AG04450 (cell line): ENCODE data around the gene TMEM53. TPM values are rescaled to one million over a fixed set of nuclear protein-coding genes. Genes with fewer than 3 reads are reported as not detected.
A peak's percentile ranks its signal among the peaks of the same experiment; 100 is the strongest.

Source experiments
- CTCF ChIA-PET: fragments of 300-600, 350-600 bp; formaldehyde crosslinking; extraction: SDS; loops from one replicate; lab custom pipeline; 2022; ENCODE audit warnings: antibody characterized with exemption, inconsistent platforms; lab: Charles Lee
- POLR2A ChIA-PET: fragments of 350-600 bp; formaldehyde crosslinking; extraction: SDS; loops from one replicate; lab custom pipeline; 2021; ENCODE audit warnings: antibody characterized with exemption, inconsistent platforms; lab: Yijun Ruan, JAX
- DNase-seq: peaks from one replicate; pipeline ENCODE4 v3.0.0-alpha.2; 2011; ENCODE audit warnings: low read depth, low spot score
- H3K27ac ChIP-seq: one replicate; pipeline ENCODE4 v1.5.1; 2012; ENCODE audit warnings: low read depth, low read length, control low read depth
- H3K27me3 ChIP-seq: one replicate; pipeline ENCODE4 v1.6.0; 2012; ENCODE audit warnings: low read length; ENCODE audit not compliant: control insufficient read depth, insufficient read depth
- H3K4me3 ChIP-seq: 2 replicates; pipeline ENCODE4 v1.5.1; 2011; ENCODE audit warnings: mild to moderate bottlenecking, low read depth, low read length, control low read depth
- H3K9me3 ChIP-seq: 2 replicates; pipeline ENCODE4 v1.5.1; 2012; ENCODE audit warnings: low read length; ENCODE audit not compliant: control insufficient read depth, insufficient read depth
- polyA plus RNA-seq: library from polyadenylated mRNA; depleted of rRNA; stranded (reverse); fragments of >200 nt; gene quantifications from 2 replicates; pipeline ENCODE4 v1.2.3, GENCODE V29; 2011
- TF ChIP-seq, protein P1 (sequence below): IDR thresholded peaks from 2 replicates; pipeline ENCODE4 v1.5.1; 2011; ENCODE audit warnings: low read depth, low read length, control low read depth, inconsistent platforms

Gene TMEM53
- polyA plus RNA-seq, 1 experiment = 4.4 TPM

DNA sequence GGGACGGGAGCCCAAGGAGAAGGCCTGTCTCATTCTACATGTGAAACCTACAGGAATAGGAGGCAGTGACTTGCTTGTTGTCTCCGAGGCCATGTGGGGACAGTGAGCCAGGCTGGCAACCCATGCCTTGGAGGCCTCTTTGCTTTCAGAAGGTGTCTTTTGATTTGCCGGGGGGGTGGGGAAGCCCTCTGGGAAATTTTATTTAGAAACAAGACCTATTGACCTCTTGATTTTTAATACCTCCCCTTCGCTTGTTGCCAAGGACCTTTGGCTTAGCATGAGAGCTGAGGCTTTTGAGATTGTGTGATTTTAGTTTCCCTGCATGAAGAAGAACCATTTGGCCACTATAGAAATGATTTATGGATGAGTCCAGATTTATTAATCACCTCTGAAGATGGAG is 4.3 kb upstream of the TMEM53 start:
- no peaks in the 10 kb centered on the region for H3K27me3 ChIP-seq
- H3K4me3 ChIP-seq = no peak overlapping the region
- no peak overlapping the region for H3K27ac ChIP-seq
- no peaks in the 10 kb centered on the region for H3K9me3 ChIP-seq
- ChIA-PET POLR2A (no interaction called here), CTCF (interaction anchor here (0.6 kb wide), 1 partner anchor 18 kb away, joined by 3 read pairs; no protein-coding TSS in a partner anchor)
- TF ChIP-seq, protein P1, sequence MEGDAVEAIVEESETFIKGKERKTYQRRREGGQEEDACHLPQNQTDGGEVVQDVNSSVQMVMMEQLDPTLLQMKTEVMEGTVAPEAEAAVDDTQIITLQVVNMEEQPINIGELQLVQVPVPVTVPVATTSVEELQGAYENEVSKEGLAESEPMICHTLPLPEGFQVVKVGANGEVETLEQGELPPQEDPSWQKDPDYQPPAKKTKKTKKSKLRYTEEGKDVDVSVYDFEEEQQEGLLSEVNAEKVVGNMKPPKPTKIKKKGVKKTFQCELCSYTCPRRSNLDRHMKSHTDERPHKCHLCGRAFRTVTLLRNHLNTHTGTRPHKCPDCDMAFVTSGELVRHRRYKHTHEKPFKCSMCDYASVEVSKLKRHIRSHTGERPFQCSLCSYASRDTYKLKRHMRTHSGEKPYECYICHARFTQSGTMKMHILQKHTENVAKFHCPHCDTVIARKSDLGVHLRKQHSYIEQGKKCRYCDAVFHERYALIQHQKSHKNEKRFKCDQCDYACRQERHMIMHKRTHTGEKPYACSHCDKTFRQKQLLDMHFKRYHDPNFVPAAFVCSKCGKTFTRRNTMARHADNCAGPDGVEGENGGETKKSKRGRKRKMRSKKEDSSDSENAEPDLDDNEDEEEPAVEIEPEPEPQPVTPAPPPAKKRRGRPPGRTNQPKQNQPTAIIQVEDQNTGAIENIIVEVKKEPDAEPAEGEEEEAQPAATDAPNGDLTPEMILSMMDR = no peak
- DNase-seq = no peak

DNA sequence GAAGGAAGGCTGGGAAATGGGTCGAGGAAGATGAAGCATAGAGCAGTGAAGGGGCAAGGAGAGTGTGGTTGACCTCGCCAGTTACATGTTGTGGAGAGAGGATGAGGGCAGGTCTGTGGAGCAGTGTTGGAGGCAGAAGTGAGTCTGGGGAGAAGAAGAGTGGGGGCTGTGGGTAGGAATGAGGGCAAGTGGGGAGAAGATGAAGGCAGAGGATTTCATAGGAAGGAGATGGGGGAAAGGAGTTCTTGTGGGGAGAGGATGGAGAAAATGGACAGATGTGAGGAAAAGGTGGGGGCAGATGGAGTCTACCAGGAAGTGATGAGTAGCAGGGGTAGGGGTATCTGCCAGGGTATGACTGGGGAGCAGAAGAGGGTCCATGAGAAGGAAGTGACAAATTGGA is 3.8 kb upstream of the TMEM53 start:
- H3K9me3 ChIP-seq = no peaks in the 10 kb centered on the region
- H3K4me3 ChIP-seq = no peak overlapping the region
- POLR2A ChIA-PET = no interaction called here
- H3K27me3 ChIP-seq = no peaks in the 10 kb centered on the region
- TF ChIP-seq, protein P1 = no peak
- DNase-seq = no peak
- CTCF ChIA-PET = interaction anchor here (0.9 to 1.1 kb wide), 2 partner anchors 25 to 53 kb away, joined by 3 read pairs; partner anchors contain the start of gene RNU5D-1
- H3K27ac ChIP-seq = no peak overlapping the region

DNA sequence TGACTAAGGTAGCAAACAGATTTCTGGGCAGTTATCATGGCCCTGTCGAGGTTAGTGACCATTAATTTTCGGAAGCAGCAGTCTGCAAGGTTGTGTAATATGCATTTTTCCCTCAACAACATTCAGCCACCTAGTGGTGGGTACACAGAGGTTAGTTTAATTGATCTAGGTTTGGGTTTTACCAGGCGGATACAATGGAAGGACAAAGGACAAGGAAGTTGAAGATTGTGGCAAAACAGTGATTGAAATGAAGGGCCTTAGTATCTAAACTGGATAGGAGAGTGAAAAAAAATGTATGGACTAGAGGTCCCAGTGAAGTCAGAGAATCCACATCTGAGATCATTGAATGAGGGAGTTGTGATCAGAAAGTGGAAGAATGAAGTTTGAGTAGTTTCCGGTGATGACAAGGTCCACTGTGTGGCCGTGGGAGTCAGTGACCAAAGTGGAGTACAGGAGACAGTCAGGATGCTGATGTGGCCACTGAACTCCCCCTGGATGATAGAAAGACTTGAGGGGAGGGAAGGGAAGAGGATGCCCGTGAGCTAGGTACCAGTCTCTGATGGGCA is 3.0 kb upstream of the TMEM53 start:
- Histone ChIP-seq H3K27me3 (no peaks in the 10 kb centered on the region), H3K9me3 (no peaks in the 10 kb centered on the region), H3K27ac (no peak overlapping the region), H3K4me3 (no peak overlapping the region)
- DNase-seq = no peak
- TF ChIP-seq, protein P1 = peak; percentile 60
- ChIA-PET POLR2A (no interaction called here), CTCF (interaction anchor here (0.9 to 1.2 kb wide), 3 partner anchors 24 to 53 kb away, joined by 3 read pairs; partner anchors contain the start of gene RNU5D-1)

DNA sequence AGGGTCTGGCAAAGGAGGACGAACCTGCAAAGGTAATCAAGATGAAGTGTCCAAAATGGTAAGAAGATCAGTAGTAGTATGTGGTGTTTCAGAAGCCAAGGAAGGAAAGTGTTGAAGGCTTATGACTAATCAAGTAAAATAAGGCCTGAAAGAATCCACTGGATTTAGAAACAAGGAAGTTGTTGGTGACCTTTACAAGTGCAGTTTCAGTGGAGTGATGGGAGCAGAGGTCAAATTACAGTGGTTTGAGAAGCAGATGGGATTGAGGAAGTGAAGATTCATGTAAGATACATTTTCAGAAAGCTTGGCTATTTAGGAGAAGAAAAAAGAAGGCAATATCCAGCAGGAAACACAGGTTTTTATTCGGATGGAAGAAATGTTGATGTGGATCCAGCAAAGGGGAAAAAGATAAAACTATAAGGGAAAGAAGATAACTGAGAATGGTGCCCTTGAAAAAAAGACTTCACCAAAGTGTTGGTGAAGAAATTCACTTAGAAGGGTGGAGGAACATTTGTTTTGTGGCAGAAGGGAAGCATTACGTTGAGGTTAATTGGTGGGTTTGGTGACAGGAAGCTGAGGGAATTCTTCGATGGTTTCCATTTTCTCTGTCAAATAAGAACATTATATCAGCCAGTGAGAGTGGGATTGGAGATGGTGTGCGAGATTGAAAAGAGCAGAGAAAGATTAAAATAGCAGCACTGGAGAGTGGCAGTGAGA is 2.4 kb upstream of the TMEM53 start:
- Histone ChIP-seq H3K27me3 (no peaks in the 10 kb centered on the region), H3K27ac (peak overlapping the region; percentile 22), H3K9me3 (no peaks in the 10 kb centered on the region), H3K4me3 (no peak overlapping the region)
- TF ChIP-seq, protein P1 = no peak
- DNase-seq = peak; percentile 20
- ChIA-PET CTCF (interaction anchor here (1.2 kb wide), 1 partner anchor 24 kb away, joined by 3 read pairs; no protein-coding TSS in a partner anchor), POLR2A (no interaction called here)

DNA sequence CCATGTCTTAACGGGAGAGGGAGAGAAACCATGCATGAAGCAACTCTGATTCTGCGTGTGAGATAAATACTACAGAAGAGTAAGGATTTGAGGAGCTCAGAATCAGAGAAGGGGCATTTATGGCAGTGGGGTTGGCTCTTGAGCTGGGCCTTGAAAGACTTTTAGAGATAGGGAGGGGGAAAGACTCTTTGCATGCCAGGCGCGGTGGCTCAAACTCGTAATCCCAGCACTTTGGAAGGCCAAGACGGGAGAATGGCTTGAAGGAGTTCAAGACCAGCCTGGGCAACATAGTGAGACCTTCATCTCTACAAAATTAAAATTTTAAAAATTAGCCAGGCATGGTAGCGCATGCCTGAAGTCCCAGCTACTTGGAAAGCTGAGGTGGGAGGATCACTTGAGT is 905 bp upstream of the TMEM53 start:
- DNase-seq = no peak
- ChIA-PET CTCF (interaction anchor here (0.5 to 4.2 kb wide), 6 partner anchors 15 to 56 kb away, joined by 3 to 24 read pairs (median 4); partner anchors contain the start of gene RNU5D-1), POLR2A (no interaction called here)
- no peaks in the 10 kb centered on the region for H3K27me3 ChIP-seq
- peak overlapping the region; percentile 75 for H3K4me3 ChIP-seq
- H3K27ac ChIP-seq = no peak overlapping the region
- H3K9me3 ChIP-seq = no peaks in the 10 kb centered on the region
- TF ChIP-seq, protein P1 = no peak
